HG02885 (cell line): ENCODE measurements around the gene SMIM32.

Experiments used
- ATAC-seq: cut with Tn5 transposase; IDR thresholded peaks from one replicate; pipeline ENCODE4 v1.9.1; 2021; ENCODE audit warnings: mild to moderate bottlenecking; ENCODE audit not compliant: unreplicated experiment, poor library complexity

The SMIM32 gene

GRCh38 chr5:136192526-136193321 is at the start of gene SMIM32:
SMIM32 (minus strand) TSS chr5:136193162; CDS start chr5:136192524, 638 bp downstream.
- ATAC-seq: no peak

- ATAC-seq: peak; percentile 74
Observed at GRCh38 chr5:136242611-136243010, 49.6 kb upstream of the SMIM32 start.

DNA sequence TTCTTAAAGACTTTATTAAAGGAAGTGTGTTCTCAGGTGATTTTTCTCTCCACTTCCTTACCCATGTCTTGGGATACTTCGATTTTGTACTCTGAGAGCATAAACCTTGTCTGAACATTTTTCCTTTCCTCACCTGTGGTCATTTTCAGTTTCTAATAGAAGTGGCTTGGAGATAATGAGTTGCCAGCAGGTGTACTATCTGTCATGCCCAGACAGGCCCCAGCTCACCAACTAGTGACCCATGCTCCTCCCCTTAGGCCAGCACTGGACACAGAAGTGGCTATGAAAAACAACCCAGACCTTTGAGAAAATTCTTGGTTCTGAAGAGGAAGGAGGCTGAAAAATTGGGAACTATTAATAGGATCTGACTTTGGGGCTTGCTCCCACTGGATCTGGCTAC is 49.2 kb upstream of the SMIM32 start:
- ATAC-seq: peak; percentile 51

DNA sequence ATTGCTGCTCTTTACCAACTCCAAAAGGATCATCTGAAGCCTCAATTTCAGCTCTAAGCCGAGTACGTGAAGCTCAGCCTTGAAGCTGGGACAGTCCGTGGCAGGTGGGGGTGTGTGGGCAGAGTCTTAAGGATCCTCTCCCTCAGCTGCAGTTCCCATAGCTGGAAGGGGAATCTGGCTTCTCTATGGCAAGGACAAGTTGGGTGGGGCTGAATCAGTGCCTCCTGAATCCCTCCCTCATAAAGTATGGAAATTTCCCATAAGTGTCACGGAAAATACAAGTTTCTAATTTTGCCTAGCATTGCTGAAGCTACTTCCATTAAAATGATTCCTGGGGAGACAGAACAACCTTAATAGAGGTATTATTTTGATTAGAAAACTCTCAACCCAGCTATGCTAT is 47.9 kb upstream of the SMIM32 start:
- ATAC-seq: no peak

DNA sequence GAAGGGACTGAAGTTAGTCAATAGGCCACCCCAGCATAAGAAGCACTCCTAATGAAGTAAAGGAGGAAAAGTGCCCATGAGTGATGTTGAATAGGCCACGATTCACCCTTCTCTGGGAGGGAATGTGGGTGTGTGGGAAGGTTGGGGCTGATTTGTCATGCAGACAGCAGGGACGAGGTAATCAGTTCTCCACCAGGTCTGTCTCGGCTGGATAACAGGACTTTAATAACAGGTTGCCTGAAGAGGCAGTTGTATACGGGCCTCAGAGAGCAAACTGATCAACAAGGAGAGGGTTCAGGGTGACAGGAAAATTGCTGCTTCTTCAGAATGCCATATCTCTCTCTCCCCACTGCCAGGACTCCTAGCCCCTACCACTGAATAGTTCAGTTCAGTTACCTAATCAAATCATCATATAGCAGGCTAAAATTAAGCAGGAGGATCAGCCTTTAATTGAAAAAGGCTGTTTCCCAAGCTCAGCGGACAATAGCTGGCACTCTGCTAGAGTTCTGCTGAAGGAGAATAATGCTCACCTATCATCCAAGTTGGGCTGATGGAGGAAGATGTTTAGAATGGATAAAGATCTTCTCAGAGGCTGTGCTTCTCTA is 43.6 kb upstream of the SMIM32 start:
- no peak for ATAC-seq

- ATAC-seq: no peak
Observed at GRCh38 chr5:136235321-136235720, 42.4 kb upstream of the SMIM32 start.

DNA sequence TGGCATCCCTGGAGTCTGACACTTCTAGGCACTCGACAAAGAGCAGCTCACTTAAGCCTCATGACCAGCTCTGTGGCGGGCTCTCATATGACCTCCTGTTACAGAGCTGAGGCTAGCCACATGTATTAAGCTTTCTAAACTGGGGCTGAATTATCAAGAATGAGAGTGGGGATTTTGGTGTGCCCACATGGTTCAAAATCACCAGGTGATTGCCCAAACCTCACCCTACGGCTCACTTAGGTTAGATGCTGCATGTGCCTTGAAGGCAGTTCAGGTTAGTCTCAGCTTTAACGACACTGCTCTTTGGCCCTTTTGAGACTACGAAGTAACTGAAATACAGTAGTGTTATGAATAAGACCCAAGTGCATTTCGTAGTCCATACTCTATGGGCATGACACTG is 39.4 kb upstream of the SMIM32 start:
- ATAC-seq: peak; percentile 69

DNA sequence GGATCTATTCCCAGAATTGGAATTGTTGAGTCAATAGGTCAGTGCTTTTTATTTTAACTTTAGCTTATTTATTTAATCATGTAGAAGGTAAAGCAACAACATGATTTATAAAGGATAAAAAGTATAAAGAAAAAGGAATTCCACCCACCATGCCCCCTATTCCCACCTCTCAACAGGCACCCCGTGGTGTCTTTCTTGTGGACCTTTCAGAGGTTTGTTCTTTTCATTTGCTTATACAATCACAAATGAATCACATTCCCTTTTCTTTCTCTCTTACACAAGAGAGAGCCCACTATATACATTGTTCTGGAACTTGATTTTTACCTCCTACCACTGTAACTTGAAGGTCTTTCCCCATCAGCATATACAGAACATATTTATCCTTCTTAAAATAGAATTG is 37.2 kb upstream of the SMIM32 start:
- no peak for ATAC-seq

GRCh38 chr5:136228136-136228757 is 35.3 kb upstream of the SMIM32 start:
- no peak for ATAC-seq

DNA sequence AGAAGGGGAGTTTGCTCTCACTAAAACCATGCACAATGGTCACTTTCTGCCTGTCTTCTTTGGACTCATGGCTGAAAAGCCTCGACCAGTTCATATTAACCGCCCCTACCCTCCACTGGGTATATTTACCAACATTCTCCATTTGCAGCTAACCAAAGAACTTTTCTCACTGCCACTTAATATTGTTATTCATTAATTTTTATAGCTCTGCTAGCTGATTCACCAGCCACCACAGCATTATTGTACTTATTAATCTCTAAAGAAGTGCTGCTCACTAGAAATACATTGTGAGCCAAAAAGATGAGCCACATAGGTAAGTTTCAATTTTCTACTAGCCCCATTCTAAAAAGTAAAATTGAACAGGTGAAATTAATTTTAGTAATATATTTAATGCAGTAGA is 33.4 kb upstream of the SMIM32 start:
- no peak for ATAC-seq

GRCh38 chr5:136225796-136226195 is 32.8 kb upstream of the SMIM32 start:
- no peak for ATAC-seq

GRCh38 chr5:136222580-136223235 is 29.7 kb upstream of the SMIM32 start:
- no peak for ATAC-seq

DNA sequence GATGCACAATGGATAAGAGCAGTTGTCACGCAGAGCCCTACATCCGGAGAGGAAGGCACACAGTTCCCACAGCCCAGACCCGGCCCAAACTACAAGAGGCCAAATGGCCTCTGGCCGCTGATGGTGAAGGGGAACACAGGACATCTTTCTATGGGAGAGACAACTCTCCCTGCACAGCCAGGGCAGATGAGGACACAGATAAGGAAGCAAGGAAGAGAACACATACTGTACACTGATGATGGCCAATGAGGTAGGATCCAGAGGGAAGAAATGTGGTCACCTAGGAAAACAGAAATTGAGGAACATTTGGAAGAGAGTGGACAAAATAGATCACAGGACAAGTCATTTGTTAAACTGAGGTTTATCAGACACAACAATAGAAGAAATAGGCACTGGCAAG is 28.4 kb upstream of the SMIM32 start:
- ATAC-seq: no peak

DNA sequence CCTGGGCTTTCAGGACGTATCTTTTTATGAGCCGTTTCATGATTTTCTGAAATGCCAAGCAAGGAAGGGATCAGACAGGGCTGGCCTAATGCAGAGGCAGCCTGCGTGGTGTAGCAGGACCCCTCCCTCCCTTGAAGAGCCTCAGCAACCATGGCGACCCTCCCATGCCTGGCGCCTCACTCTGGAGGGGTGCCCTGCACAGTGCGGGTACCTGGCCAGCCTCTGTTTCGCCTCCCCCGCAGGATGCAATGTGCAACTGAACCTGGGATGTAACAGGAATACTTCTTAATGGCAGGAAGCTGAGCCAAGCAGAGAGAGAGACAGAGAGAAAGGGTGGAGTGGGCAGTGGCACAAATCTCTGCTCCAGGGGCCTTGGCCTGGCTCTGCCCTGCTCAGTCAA is 23.3 kb upstream of the SMIM32 start:
- no peak for ATAC-seq

GRCh38 chr5:136215812-136216211 is 22.9 kb upstream of the SMIM32 start:
- ATAC-seq: no peak

- no peak for ATAC-seq
Observed at GRCh38 chr5:136213919-136214493, 21.0 kb upstream of the SMIM32 start.

DNA sequence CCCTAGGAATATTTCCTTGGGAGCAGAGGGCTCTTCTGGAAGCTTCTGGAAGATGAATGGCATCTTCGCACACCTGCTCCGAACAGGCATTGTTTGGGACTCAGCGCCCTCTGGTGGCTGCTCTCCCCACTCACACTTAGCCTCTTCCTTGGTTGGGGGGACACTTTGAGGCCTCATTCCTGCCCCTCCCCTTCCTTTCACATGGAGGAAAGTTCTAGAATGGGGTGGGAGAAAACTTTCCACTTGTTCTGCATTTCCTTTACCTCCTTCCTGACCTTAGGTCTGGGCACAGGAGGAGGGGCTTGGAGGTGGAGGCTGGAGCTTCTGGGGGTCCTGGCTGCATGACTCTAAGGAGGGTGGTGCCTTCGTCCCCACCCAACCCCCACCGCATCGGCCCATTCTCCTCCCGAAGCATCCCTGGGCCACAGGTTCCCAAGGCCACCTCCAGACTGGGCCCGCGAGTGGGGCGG is 19.3 kb upstream of the SMIM32 start:
- peak; percentile 60 for ATAC-seq

- ATAC-seq: no peak
Observed at GRCh38 chr5:136211282-136212040, 18.5 kb upstream of the SMIM32 start.

DNA sequence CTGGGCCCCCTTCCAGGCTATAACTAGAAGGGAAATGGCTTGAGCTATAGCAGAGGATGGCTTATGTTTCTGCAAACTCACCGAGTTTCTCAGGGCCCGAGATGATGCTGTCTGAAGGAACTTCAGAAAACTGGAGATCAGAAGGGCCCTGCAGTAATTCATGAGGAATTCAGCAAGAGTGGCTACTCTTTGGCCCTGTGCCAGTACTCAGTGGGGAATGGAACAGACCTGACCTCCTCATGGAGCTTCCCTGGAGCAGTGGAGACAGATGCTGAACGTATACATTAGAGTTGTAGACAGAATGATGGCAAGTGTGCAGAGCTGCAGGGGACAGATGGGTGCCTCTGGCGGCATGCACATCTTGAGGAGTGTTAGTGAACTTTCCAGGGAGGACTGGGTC is 17.3 kb upstream of the SMIM32 start:
- no peak for ATAC-seq

DNA sequence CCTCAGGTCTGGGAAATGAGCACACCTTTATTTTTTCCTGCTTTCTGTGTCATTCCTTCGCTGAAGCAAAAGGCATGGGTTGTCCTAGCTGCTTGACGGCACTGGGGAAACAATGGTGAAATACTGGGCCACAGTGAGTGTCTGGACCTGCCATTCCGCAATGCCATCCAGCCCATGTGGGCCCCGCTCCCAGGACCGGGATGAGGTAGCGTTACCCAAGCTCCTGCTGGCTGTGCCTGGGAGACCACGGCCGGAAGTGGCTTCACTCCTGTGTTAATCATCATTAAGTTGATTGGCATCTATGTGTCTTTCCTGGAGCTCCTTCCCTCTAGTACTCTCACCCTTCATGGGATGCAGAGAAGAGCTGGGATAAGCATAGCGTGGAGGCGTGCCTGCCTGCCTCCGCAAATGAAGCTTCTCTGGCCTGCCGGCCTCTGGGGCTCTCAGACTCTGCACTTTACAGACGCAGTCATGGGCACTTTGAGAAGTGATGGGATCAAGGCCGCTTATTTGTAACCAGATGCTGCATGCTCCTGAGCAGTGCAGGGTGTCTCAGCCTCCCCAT is 16.5 kb upstream of the SMIM32 start:
- ATAC-seq: no peak
